GM06990 (cell line): ENCODE measurements around the gene KRTAP9-7.

ENCODE experiments used
- DNase-seq: peaks from one replicate; pipeline ENCODE4 v3.0.0-alpha.2; 2011; ENCODE audit not compliant: insufficient read length; ENCODE audit errors: extremely low read depth
- H3K27me3 ChIP-seq: replicated peaks from 2 replicates; pipeline ENCODE4 v1.6.0; 2011; ENCODE audit warnings: low read length; ENCODE audit not compliant: control insufficient read depth, insufficient read depth
- H3K36me3 ChIP-seq: 2 replicates; pipeline ENCODE4 v1.5.1; 2011; ENCODE audit warnings: low read length; ENCODE audit not compliant: control insufficient read depth, insufficient read depth
- H3K4me3 ChIP-seq: replicated peaks from 2 replicates; pipeline ENCODE4 v1.5.1; 2011; ENCODE audit warnings: low read depth, mild to moderate bottlenecking, control low read depth, low read length
- TF ChIP-seq, protein P1 (sequence below): IDR thresholded peaks from 2 replicates; pipeline ENCODE4 v1.5.1; 2011; ENCODE audit warnings: low read length, control low read depth, mild to moderate bottlenecking, inconsistent platforms; ENCODE audit not compliant: insufficient read depth, poor library complexity, severe bottlenecking

Gene KRTAP9-7

DNA sequence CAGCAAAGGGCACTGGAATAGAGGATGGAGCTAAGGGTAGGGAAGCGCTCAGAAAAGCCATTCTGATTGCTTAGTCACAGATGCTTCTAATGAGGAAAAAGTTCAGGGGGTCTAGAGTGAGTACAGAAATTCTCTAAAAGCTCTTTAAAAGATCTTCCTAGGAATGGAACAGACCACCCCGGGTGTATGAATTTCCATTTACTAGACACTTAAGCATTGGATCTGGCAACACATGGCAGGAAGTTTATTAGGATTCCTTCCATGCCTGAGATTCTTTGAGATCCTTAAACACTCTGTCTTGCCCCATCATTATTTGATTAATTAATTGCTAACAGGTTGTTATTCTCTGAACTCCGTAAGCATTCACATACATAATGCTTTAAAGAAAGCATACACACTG lies 8.5 kb downstream of the KRTAP9-7 start:
- no peak overlapping the region for H3K4me3 ChIP-seq
- H3K27me3 ChIP-seq, result no peaks in the 10 kb centered on the region
- no peaks in the 10 kb centered on the region for H3K36me3 ChIP-seq
- no peak for DNase-seq
- TF ChIP-seq, protein P1, sequence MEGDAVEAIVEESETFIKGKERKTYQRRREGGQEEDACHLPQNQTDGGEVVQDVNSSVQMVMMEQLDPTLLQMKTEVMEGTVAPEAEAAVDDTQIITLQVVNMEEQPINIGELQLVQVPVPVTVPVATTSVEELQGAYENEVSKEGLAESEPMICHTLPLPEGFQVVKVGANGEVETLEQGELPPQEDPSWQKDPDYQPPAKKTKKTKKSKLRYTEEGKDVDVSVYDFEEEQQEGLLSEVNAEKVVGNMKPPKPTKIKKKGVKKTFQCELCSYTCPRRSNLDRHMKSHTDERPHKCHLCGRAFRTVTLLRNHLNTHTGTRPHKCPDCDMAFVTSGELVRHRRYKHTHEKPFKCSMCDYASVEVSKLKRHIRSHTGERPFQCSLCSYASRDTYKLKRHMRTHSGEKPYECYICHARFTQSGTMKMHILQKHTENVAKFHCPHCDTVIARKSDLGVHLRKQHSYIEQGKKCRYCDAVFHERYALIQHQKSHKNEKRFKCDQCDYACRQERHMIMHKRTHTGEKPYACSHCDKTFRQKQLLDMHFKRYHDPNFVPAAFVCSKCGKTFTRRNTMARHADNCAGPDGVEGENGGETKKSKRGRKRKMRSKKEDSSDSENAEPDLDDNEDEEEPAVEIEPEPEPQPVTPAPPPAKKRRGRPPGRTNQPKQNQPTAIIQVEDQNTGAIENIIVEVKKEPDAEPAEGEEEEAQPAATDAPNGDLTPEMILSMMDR, result no peak

- TF ChIP-seq, protein P1, result no peak
- DNase-seq, result no peak
- Histone ChIP-seq H3K27me3 (no peaks in the 10 kb centered on the region), H3K4me3 (no peak overlapping the region), H3K36me3 (no peaks in the 10 kb centered on the region)
Measured at GRCh38 chr17:41284546-41284945, 9.0 kb downstream of the KRTAP9-7 start.

DNA sequence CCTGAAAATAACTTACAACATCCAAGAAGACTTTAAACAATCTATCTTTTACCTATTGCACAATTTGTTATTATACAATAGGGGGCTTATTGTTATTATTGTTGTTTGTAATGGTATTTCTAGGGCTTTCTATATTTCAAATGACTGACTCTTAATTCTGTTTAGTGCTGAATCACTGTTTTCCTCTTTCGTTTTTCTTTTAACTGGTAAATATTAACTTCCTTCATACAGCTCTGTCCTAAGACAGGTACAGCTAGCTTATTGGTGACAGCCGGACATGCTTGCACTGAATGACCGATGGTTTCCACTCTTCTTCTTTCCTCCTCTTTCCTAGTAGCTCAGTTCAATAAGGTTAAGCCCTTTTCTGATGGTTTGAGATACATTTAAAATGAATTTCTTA lies 11.6 kb downstream of the KRTAP9-7 start:
- TF ChIP-seq, protein P1, result no peak
- Histone ChIP-seq H3K27me3 (no peaks in the 10 kb centered on the region), H3K36me3 (no peaks in the 10 kb centered on the region), H3K4me3 (no peak overlapping the region)
- no peak for DNase-seq

DNA sequence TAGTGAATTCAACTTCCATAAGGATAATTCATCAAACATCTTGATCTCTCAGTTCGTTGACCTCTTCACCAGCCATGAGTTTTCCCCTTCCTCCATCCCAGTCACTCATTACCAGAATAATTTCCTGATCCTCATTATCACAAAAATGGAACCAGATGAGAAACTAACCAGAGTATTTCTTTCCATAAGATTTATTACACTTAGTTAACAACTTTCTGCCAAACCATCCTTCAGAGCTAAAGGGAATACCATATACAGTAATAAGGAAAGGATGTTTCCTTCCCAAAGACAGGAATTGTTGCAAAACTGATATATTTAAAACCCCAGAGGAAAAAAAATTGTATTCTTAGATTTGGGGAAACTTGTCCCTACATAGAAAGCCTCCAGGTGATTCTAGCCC lies 18.5 kb downstream of the KRTAP9-7 start:
- TF ChIP-seq, protein P1, result no peak
- no peaks in the 10 kb centered on the region for H3K27me3 ChIP-seq
- H3K36me3 ChIP-seq, result no peaks in the 10 kb centered on the region
- no peak overlapping the region for H3K4me3 ChIP-seq
- DNase-seq, result no peak

GRCh38 chr17:41296846-41297245 lies 21.3 kb downstream of the KRTAP9-7 start:
- Histone ChIP-seq H3K4me3 (no peak overlapping the region), H3K36me3 (no peaks in the 10 kb centered on the region), H3K27me3 (no peaks in the 10 kb centered on the region)
- DNase-seq, result no peak
- TF ChIP-seq, protein P1, result no peak

- Histone ChIP-seq H3K27me3 (no peaks in the 10 kb centered on the region), H3K4me3 (no peak overlapping the region), H3K36me3 (no peaks in the 10 kb centered on the region)
- no peak for DNase-seq
- TF ChIP-seq, protein P1, result no peak
Measured at GRCh38 chr17:41298458-41299135, 23.1 kb downstream of the KRTAP9-7 start.
